GM12873 (cell line): ENCODE results near the gene MRPL27.

ENCODE experiments used
- TF ChIP-seq, protein P1 (sequence below): IDR thresholded peaks from 2 replicates; pipeline ENCODE4 v1.5.1; 2012; ENCODE audit warnings: low read depth, mild to moderate bottlenecking, moderate library complexity, low read length, control low read depth; ENCODE audit not compliant: insufficient read depth; ENCODE audit errors: missing control alignments

MRPL27 gene

GRCh38 chr17:50380369-50381259, 7.6 kb upstream of the MRPL27 start:
- TF ChIP-seq, protein P1, sequence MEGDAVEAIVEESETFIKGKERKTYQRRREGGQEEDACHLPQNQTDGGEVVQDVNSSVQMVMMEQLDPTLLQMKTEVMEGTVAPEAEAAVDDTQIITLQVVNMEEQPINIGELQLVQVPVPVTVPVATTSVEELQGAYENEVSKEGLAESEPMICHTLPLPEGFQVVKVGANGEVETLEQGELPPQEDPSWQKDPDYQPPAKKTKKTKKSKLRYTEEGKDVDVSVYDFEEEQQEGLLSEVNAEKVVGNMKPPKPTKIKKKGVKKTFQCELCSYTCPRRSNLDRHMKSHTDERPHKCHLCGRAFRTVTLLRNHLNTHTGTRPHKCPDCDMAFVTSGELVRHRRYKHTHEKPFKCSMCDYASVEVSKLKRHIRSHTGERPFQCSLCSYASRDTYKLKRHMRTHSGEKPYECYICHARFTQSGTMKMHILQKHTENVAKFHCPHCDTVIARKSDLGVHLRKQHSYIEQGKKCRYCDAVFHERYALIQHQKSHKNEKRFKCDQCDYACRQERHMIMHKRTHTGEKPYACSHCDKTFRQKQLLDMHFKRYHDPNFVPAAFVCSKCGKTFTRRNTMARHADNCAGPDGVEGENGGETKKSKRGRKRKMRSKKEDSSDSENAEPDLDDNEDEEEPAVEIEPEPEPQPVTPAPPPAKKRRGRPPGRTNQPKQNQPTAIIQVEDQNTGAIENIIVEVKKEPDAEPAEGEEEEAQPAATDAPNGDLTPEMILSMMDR = no peak

DNA sequence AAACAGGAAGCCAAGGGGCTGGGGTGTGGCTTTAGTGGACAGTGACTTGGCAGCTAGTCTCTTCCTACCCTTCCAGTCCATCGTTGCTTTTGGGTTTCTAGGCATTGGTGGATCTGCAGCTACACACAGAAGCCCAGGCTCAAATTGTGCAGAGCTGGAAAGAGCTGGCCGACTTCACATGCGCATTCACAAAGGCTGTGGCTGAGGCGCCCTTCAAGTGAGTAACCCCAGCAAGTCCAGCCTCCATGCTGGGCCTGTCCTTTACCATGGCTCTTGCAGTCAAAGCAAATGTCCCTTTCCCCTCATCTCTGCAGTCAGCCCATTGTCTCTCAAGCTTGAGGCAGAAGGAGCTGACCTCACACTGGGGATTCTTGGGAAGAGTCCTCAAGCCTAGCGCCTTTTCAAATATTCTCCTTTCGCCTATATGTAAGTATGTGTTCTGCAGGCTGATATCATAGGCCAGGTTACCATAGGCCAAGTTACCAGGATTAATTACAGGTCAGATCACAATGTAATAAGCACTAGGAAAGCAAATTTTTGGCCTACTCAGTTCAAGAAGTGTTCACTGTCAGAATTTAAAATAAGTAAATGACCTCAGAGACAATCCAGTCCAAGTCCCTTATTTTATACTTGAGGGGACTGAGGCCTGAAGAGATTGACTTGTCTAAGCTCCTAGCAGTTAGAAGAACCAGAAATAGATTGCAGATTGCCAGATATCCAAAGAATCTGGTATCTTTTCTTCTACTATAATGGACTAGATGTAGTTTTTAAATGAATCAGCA, 6.6 kb upstream of the MRPL27 start:
- TF ChIP-seq, protein P1 = no peak

DNA sequence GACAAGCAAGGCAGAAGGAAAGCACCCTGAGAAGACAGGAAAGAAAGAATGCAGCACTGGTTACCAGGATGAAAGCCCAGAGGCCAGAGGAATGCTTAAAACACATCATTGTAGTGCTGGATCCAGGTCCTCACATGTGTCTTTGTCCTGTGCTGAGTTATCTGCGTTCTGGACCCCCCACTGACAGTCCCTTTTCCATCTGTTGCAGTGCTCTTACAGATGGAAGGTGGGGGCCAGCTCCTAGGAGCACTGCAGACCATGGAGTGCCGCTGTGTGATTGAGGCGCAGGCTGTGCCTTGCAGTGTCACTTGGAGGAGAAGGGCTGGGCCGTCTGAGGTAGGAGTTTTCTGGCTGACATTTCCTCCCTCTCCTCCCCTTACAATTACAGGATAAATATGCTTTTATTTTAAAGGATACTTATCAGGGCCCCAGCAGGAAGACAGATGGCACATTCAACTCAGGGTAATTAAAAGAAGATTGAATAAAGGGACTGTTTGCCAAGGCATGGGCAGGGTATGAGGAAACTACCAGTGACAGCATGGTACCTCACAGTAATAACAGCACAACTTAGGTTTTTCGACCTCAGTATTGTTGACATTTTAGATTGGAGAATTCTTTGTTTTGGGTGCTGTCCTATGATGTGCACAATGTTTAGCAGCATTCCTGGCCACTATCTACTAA, 3.0 kb upstream of the MRPL27 start:
- TF ChIP-seq, protein P1 = no peak

GRCh38 chr17:50373705-50374104, 721 bp upstream of the MRPL27 start:
- TF ChIP-seq, protein P1 = no peak

- TF ChIP-seq, protein P1 = no peak
Observed at GRCh38 chr17:50372222-50372757, 694 bp downstream of the MRPL27 start.

GRCh38 chr17:50371526-50371925, 1.5 kb downstream of the MRPL27 start:
- TF ChIP-seq, protein P1 = no peak
